Measurements from ENCODE around the gene IMPDH1.
A peak's percentile ranks its signal among the peaks of the same experiment; 100 is the strongest.

Gene IMPDH1

GRCh38 chr7:128387216-128388144, 22.3 kb downstream of the IMPDH1 start:
- DNase-seq = peak; percentile 72

GRCh38 chr7:128385988-128386925, 23.5 kb downstream of the IMPDH1 start:
- DNase-seq = no peak

- no peak for DNase-seq
Measured at GRCh38 chr7:128384726-128385125, 25.1 kb downstream of the IMPDH1 start.

- DNase-seq = no peak
Measured at GRCh38 chr7:128383776-128384175, 26.0 kb downstream of the IMPDH1 start.

DNA sequence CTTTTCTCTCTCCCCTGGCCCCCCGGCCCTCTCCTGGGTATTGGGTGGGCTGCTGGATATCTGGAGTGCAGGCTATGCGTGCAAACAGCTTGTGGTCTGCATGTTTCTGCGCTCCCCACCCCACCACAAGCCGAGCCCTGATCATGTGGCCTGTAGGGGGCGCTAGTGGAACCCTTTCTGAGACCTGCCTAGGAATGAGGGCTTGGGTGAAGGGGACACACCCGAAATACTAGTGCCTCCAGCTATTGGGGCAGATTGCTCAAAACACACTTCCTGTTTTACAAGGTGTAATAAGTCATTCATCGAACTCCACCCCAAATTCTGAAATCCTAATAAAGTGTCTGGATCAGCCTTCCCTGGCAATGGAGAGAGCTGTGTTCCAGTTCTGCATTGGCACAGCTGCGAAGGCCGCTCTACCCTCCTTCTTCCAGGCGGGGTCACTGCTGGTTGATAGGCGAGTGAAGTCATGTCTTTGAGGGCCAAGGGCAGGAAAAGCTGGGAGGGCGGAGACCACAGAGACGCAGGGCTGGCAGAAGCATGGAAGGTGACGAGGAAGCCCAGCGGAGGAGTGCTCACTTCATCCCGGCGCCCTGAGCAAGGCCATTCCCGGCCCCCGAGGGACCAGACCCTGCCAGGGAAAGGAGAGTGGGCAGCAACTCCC, 28.5 kb downstream of the IMPDH1 start:
- no peak for DNase-seq

GRCh38 chr7:128380483-128381106, 29.2 kb downstream of the IMPDH1 start:
- DNase-seq = no peak

- no peak for DNase-seq
Measured at GRCh38 chr7:128379900-128380479, 29.8 kb downstream of the IMPDH1 start.

DNA sequence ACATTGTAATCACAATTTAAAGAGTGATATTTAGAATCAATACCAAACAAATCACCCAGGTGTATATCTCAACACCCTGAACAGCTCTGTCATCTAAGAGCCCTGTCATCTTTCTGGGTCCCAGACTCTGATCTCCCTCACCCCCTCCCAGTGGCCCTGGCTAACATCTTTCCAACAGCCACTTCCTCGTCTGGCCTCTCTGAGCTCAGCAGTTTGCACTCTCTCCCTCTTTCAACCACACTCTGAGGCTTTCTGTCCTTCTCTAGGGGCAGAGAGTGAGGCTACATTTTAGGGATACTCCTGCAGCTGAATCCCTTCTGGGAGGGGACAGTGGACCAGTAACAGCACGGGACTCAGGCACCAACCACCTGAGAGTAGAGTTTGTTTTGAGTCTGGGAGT, 31.1 kb downstream of the IMPDH1 start:
- DNase-seq = no peak

- DNase-seq = no peak
Measured at GRCh38 chr7:128376077-128376476, 33.7 kb downstream of the IMPDH1 start.

DNA sequence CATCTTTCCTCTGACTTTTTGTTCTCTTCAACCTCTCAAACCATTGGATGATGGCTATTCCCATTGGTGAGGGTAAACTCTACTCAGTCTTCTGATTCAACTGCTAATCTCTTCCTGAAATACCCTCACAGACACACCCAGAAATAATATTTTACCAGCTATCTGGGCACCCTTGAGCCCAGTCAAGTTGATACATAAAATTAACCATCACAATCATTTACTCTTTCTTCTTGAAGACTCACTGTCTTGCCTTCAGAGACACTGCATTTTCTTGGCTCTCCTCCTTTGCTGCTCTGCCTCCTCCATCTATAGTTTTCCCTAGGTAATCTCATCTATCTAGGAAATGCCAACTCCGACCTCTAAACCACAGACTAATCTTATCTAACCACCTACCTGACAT, 35.7 kb downstream of the IMPDH1 start:
- DNase-seq = no peak

- DNase-seq = no peak
Measured at GRCh38 chr7:128373606-128374005, 36.2 kb downstream of the IMPDH1 start.

DNA sequence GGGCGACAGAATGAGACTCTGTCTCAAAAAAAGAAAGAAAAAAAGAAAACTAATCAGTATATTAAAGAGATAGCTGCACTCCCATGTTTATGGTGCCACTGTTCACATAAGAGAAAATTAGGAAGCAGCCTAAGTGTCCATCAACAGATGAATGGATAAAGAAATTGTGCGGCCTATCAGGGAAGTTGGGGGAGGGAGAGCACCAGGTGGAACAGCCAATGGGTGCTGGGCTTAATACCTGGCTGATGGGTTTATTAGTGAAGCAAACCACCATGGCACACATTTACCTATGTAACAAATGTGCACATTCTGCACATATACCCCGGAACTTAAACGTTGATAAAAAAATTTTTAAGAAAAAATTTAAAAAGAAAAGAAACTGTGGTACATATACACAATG, 39.3 kb downstream of the IMPDH1 start:
- DNase-seq = no peak

GRCh38 chr7:128366986-128367385, 42.8 kb downstream of the IMPDH1 start:
- DNase-seq = no peak

- no peak for DNase-seq
Measured at GRCh38 chr7:128366300-128366699, 43.5 kb downstream of the IMPDH1 start.

GRCh38 chr7:128365432-128365831, 44.4 kb downstream of the IMPDH1 start:
- DNase-seq = no peak

- no peak for DNase-seq
Measured at GRCh38 chr7:128364166-128364870, 45.5 kb downstream of the IMPDH1 start.

DNA sequence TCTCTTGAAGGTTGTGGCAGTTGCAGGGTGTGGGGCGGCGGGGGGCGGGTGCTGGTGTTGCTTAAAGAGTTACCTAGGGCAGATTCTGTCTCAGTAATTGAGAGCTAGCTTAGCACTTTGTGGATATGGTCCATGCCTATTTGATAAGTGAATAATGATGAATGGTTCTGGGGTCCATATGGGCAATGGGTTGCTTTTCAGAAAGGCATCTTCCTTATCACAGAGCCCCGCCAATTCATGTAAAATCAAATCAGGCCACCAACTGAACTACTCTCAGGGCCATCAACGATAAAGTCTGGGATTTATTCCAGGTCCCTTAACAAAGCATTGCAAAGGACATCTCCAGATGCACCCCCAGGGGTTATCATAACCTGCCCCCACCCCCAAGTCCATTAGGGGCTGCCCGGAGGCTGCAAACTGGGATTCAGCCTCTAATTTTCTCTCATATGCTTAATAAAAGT, 46.5 kb downstream of the IMPDH1 start:
- no peak for DNase-seq

DNA sequence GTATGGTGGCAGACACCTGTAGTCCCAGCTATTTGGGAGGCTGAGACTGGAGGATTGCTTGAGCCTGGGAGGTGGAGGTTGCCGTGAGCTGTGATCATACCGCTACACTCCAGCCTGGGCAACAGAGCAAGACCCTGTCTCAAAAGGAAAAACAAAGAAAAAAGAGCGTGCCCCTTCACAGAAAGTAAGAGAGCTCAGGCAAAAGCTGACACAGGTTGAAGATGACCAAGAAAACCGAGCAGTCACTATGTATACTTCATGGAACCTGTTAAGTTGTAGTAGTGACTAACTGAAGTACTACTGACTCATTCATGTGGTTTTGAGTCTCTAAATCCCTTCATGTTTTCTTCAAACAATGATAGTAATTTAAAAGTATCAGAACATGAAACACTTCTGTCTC, 47.1 kb downstream of the IMPDH1 start:
- no peak for DNase-seq

DNA sequence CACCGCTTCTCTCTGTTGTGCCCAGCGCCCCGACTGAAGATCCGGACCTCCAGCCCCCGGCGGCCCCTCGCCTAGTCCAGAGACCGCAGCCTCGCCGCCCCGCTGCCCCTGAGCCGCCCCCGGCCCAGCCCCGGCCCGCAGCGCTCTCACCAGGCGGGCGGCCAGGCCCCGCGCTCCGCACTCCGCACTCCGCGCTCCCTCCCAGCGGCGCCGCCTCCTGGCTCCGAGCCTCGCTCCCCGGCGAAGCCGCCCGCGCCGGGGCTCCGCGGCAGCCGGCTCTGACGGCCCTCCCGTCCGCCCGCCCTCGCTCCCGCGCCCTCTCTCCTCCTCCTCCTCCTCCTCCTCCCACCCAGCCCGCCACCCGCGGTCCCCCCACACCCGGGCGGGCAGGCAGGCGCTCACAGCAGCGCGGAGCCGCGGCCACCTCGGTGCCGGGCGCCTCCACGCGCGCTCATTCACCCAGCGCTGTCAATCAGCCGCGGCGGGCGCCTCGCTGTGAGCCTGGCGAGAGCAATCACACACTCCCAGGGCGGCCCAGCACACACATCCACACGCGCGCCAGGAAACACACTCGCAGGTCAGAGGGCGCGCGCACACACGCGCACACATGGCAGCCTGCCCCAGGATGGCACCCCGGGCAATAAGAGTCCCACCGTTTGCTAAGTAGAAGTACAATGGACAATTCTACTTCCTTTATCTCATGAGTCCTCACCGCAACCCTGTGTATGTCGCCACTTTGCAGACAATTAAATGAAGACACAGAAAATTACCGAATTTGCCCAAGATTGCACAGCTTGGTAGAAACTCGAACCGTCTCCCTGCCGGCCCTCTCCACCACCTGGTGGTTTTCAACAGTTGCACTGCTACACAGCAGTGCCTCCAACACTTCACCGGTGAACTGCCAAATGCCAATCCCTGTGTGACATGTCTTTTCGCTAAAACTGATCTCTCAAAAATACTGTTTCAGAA, 48.1 kb downstream of the IMPDH1 start, which contains the start of gene PRRT4:
PRRT4 (minus strand) TSS at position 280 of the 969 bp plus-strand sequence.
- no peak for DNase-seq

GRCh38 chr7:128360359-128360678, 49.5 kb downstream of the IMPDH1 start:
- no peak for DNase-seq

Data from NCI-H1048 (cell line).